H9 (cell line): ENCODE measurements around the gene KCNIP3. TPM values are rescaled to one million over a fixed set of nuclear protein-coding genes. Genes with fewer than 3 reads are reported as not detected.
A peak's percentile ranks its signal among the peaks of the same experiment; 100 is the strongest.

Experiments used
- DNase-seq: peaks from one replicate; pipeline ENCODE4 v3.0.0-alpha.2; 2017
- H2AFZ ChIP-seq: one replicate; pipeline ENCODE4 v1.6.1; 2013; ENCODE audit warnings: mild to moderate bottlenecking, low read length, control low read depth, moderate library complexity
- H2AK5ac ChIP-seq: 2 replicates; pipeline ENCODE4 v1.6.1; 2013; ENCODE audit warnings: low read length, control low read depth, mixed read lengths; ENCODE audit not compliant: insufficient read length
- H2BK120ac ChIP-seq: one replicate; pipeline ENCODE4 v1.6.1; 2013; ENCODE audit warnings: low read depth, mild to moderate bottlenecking, low read length, control low read depth, inconsistent platforms; ENCODE audit not compliant: poor library complexity, severe bottlenecking
- H2BK12ac ChIP-seq: 2 replicates; pipeline ENCODE4 v1.6.1; 2013; ENCODE audit warnings: low read length, control low read depth, mixed read lengths, low read depth; ENCODE audit not compliant: insufficient read length
- H2BK15ac ChIP-seq: 2 replicates; pipeline ENCODE4 v1.6.1; 2013; ENCODE audit warnings: low read depth, low read length, control low read depth
- H2BK20ac ChIP-seq: one replicate; pipeline ENCODE4 v1.6.1; 2013; ENCODE audit warnings: low read depth, mild to moderate bottlenecking, low read length, control low read depth, inconsistent platforms; ENCODE audit not compliant: poor library complexity, severe bottlenecking
- H2BK5ac ChIP-seq: 2 replicates; pipeline ENCODE4 v1.6.1; 2013; ENCODE audit warnings: low read length, control low read depth, mixed read lengths; ENCODE audit not compliant: insufficient read length
- H3K14ac ChIP-seq: 2 replicates; pipeline ENCODE4 v1.6.1; 2013; ENCODE audit warnings: low read length, control low read depth; ENCODE audit not compliant: insufficient read depth
- H3K18ac ChIP-seq: 2 replicates; pipeline ENCODE4 v1.6.1; 2013; ENCODE audit warnings: low read depth, mild to moderate bottlenecking, mixed read lengths, low read length, control low read depth; ENCODE audit not compliant: insufficient read length
- H3K23ac ChIP-seq: 2 replicates; pipeline ENCODE4 v1.6.1; 2013; ENCODE audit warnings: low read length, control low read depth, mixed read lengths, low read depth; ENCODE audit not compliant: insufficient read length
- H3K23me2 ChIP-seq: 2 replicates; pipeline ENCODE4 v1.6.1; 2013; ENCODE audit warnings: low read depth, mild to moderate bottlenecking, mixed read lengths, low read length, control low read depth; ENCODE audit not compliant: insufficient read length, poor library complexity, severe bottlenecking
- H3K27ac ChIP-seq: 2 replicates; pipeline ENCODE4 v1.5.1; 2013; ENCODE audit warnings: low read length, control low read depth, mixed read lengths, low read depth; ENCODE audit not compliant: insufficient read length
- H3K27me3 ChIP-seq: 2 replicates; pipeline ENCODE4 v1.6.1; 2013; ENCODE audit warnings: low read length, control low read depth, inconsistent platforms; ENCODE audit not compliant: insufficient read depth
- H3K4ac ChIP-seq: 2 replicates; pipeline ENCODE4 v1.6.1; 2013; ENCODE audit warnings: low read depth, mild to moderate bottlenecking, control low read depth, inconsistent platforms, low read length, moderate library complexity
- H3K4me1 ChIP-seq: 2 replicates; pipeline ENCODE4 v1.6.1; 2013; ENCODE audit warnings: low read length, control low read depth, inconsistent platforms; ENCODE audit not compliant: insufficient read depth
- H3K4me2 ChIP-seq: 2 replicates; pipeline ENCODE4 v1.6.1; 2013; ENCODE audit warnings: low read length, control low read depth, mixed read lengths; ENCODE audit not compliant: insufficient read length, insufficient read depth
- H3K56ac ChIP-seq: 2 replicates; pipeline ENCODE4 v1.6.1; 2013; ENCODE audit warnings: low read depth, mild to moderate bottlenecking, mixed read lengths, low read length, control low read depth; ENCODE audit not compliant: insufficient read length
- H3K79me1 ChIP-seq: 2 replicates; pipeline ENCODE4 v1.6.1; 2013; ENCODE audit warnings: low read depth, mild to moderate bottlenecking, moderate library complexity, low read length, control low read depth, inconsistent platforms; ENCODE audit not compliant: insufficient read depth, poor library complexity, severe bottlenecking
- H3K79me2 ChIP-seq: 2 replicates; pipeline ENCODE4 v1.6.1; 2013; ENCODE audit warnings: low read length, control low read depth, inconsistent platforms; ENCODE audit not compliant: insufficient read depth
- H3K9ac ChIP-seq: 2 replicates; pipeline ENCODE4 v1.6.1; 2013; ENCODE audit warnings: low read length, control low read depth, mixed read lengths; ENCODE audit not compliant: insufficient read length; ENCODE audit errors: extremely low read depth
- H3K9me3 ChIP-seq: one replicate; pipeline ENCODE4 v1.6.1; 2013; ENCODE audit warnings: low read depth, low read length, inconsistent platforms; ENCODE audit not compliant: control insufficient read depth
- H3T11ph ChIP-seq: one replicate; pipeline ENCODE4 v1.6.1; 2013; ENCODE audit warnings: mild to moderate bottlenecking, low read length, control low read depth, inconsistent platforms
- H4K20me1 ChIP-seq: one replicate; pipeline ENCODE4 v1.6.1; 2013; ENCODE audit not compliant: control insufficient read depth, insufficient read length, insufficient read depth
- H4K5ac ChIP-seq: 2 replicates; pipeline ENCODE4 v1.6.1; 2013; ENCODE audit warnings: low read depth, mild to moderate bottlenecking, mixed read lengths, low read length, control low read depth; ENCODE audit not compliant: insufficient read length
- H4K8ac ChIP-seq: replicated peaks from 2 replicates; pipeline ENCODE4 v1.6.1; 2013; ENCODE audit warnings: low read length, control low read depth, mixed read lengths, low read depth; ENCODE audit not compliant: insufficient read length
- H4K91ac ChIP-seq: 2 replicates; pipeline ENCODE4 v1.6.1; 2013; ENCODE audit warnings: low read depth, mild to moderate bottlenecking, moderate library complexity, mixed read lengths, low read length, control low read depth; ENCODE audit not compliant: insufficient read length
- H3K27ac Mint-ChIP-seq, 3 experiments: 2 replicates in 2 of 3; 3 replicates in 1 of 3; pipeline ENCODE4 v1.8.0; 2020 to 2021; ENCODE audit warnings: mixed read lengths in 3 of 3, mild to moderate bottlenecking in 1 of 3, moderate library complexity in 1 of 3
- H3K27me3 Mint-ChIP-seq: 2 replicates; pipeline ENCODE4 v1.8.0; 2021; ENCODE audit warnings: low read depth, mild to moderate bottlenecking, moderate library complexity, mixed read lengths
- H3K36me3 Mint-ChIP-seq, 3 experiments: 2 replicates in 2 of 3; 3 replicates in 1 of 3; pipeline ENCODE4 v1.8.0; 2020 to 2021; ENCODE audit warnings: low read depth in 3 of 3, mixed read lengths in 3 of 3; ENCODE audit not compliant: insufficient read depth in 1 of 3
- H3K4me1 Mint-ChIP-seq, 2 experiments: 2 replicates each; pipeline ENCODE4 v1.8.0; 2020; ENCODE audit warnings: mixed read lengths in 2 of 2
- H3K4me3 Mint-ChIP-seq, 2 experiments: 2 replicates in 1 of 2; 3 replicates in 1 of 2; pipeline ENCODE4 v1.8.0; 2020 to 2021; ENCODE audit warnings: mild to moderate bottlenecking in 2 of 2, mixed read lengths in 2 of 2, moderate library complexity in 1 of 2
- H3K9me3 Mint-ChIP-seq, 2 experiments: 2 replicates in 1 of 2; 3 replicates in 1 of 2; pipeline ENCODE4 v1.8.0; 2020; ENCODE audit warnings: mild to moderate bottlenecking in 2 of 2, mixed read lengths in 2 of 2, moderate library complexity in 1 of 2
- CTCF ChIP-seq: fragments of 200-600 bp; sonication (generic); conservative IDR thresholded peaks from 3 replicates; pipeline ENCODE4 v1.8.0; 2021; ENCODE audit warnings: antibody characterized with exemption, mild to moderate bottlenecking
- WGBS: extraction: QIAGEN DNeasy Blood & Tissue Kit; methylation state at CpG from one replicate; pipeline ENCODE4 v1.1.7; 2013; ENCODE audit warnings: missing lambda C conversion rate, low lambda C conversion rate, mixed read lengths; ENCODE audit not compliant: insufficient read length; ENCODE audit errors: extremely low coverage; 5-methylcytosine and 5-hydroxymethylcytosine counted together
- total RNA-seq: library from RNA; stranded (reverse); gene quantifications from 2 replicates; pipeline ENCODE4 v1.2.1, GENCODE V29; 2021

The KCNIP3 gene
- total RNA-seq, 1 experiment from 2014 or later: 1.5 TPM

- DNase-seq: peak; percentile 15
- no peaks in the 10 kb centered on the region for H3K4me1 ChIP-seq
- no peak overlapping the region for H4K8ac ChIP-seq
- H2BK120ac ChIP-seq: no peak overlapping the region
- no peak overlapping the region for H3K27ac Mint-ChIP-seq
- peaks cover 7% of the 10 kb centered on the region for H3K23me2 ChIP-seq
- no peak overlapping the region for H3K14ac ChIP-seq
- no peak overlapping the region for H3K4me3 Mint-ChIP-seq
- no peaks in the 10 kb centered on the region for H3K79me1 ChIP-seq
- peaks cover 57% of the 10 kb centered on the region for H3K27me3 Mint-ChIP-seq
- no peak overlapping the region for H2AFZ ChIP-seq
- H3K4me2 ChIP-seq: no peak overlapping the region
- no peak overlapping the region for H3K27ac ChIP-seq
- H3K36me3 Mint-ChIP-seq: no peaks in the 10 kb centered on the region
- no peak overlapping the region for H3K4ac ChIP-seq
- no peak overlapping the region for H2BK20ac ChIP-seq
- H3K9ac ChIP-seq: no peak overlapping the region
- no peak overlapping the region for H2BK5ac ChIP-seq
- WGBS: no CpG with 5 or more reads among the region's 12 CpGs
- H3K9me3 ChIP-seq: no peaks in the 10 kb centered on the region
- H3K27me3 ChIP-seq: peaks cover 10% of the 10 kb centered on the region; the same call in 1 of the 2 replicates
- H3K9me3 Mint-ChIP-seq: no peaks in the 10 kb centered on the region
- no peak for TF ChIP-seq CTCF
- H2BK15ac ChIP-seq: no peak overlapping the region
- H3K4me1 Mint-ChIP-seq: no peaks in the 10 kb centered on the region
- H3K79me2 ChIP-seq: no peaks in the 10 kb centered on the region
- H3K56ac ChIP-seq: no peak overlapping the region
- no peak overlapping the region for H3K23ac ChIP-seq
- H4K91ac ChIP-seq: no peak overlapping the region
- no peak overlapping the region for H4K5ac ChIP-seq
- no peak overlapping the region for H2BK12ac ChIP-seq
- H2AK5ac ChIP-seq: no peak overlapping the region
- no peaks in the 10 kb centered on the region for H4K20me1 ChIP-seq
- H3T11ph ChIP-seq: no peak overlapping the region
- no peak overlapping the region for H3K18ac ChIP-seq
These were observed 52.6 kb downstream of the KCNIP3 start for GRCh38 chr2:95349568-95350322.
